GM21786 (cell line): ENCODE measurements around the gene LY6G6D.

Experiments used
- ATAC-seq: cut with Tn5 transposase; IDR thresholded peaks from one replicate; pipeline ENCODE4 v1.9.1; 2021; ENCODE audit not compliant: unreplicated experiment

The LY6G6D gene

GRCh38 chr6:31761343-31761742, 46.2 kb downstream of the LY6G6D start:
- no peak for ATAC-seq

GRCh38 chr6:31762356-31762755, 47.2 kb downstream of the LY6G6D start, which contains the start of gene SAPCD1:
Gene SAPCD1 (plus strand): TSS chr6:31762656. CDS start chr6:31763055, 399 bp downstream.
- ATAC-seq = no peak

- ATAC-seq = no peak
These were observed 47.9 kb downstream of the LY6G6D start for GRCh38 chr6:31762878-31763618.

- ATAC-seq = no peak
These were observed 48.4 kb downstream of the LY6G6D start for GRCh38 chr6:31763619-31763940.

GRCh38 chr6:31764198-31764597, 49.0 kb downstream of the LY6G6D start:
- no peak for ATAC-seq

GRCh38 chr6:31765559-31765909, 50.4 kb downstream of the LY6G6D start:
- ATAC-seq = no peak

- ATAC-seq = no peak
These were observed 51.0 kb downstream of the LY6G6D start for GRCh38 chr6:31765910-31766794.

GRCh38 chr6:31767096-31767645, 52.0 kb downstream of the LY6G6D start:
- ATAC-seq = no peak
